ENCODE data around the gene ELMOD3.

- TF ChIP-seq TAF1 (conservative IDR thresholded peaks at IDR 0.05) (no peak), RAD21 (IDR thresholded peaks at IDR 0.05) (no peak), YY1 (IDR thresholded peaks at IDR 0.05) (no peak), FOXA1 (IDR thresholded peaks at IDR 0.05) (no peak), EGR1 (IDR thresholded peaks at IDR 0.05; ENCODE audit: low read depth in 2 of 2) (no peak), JUND (IDR thresholded peaks at IDR 0.05) (no peak)
- TF ChIP-seq, protein P1, sequence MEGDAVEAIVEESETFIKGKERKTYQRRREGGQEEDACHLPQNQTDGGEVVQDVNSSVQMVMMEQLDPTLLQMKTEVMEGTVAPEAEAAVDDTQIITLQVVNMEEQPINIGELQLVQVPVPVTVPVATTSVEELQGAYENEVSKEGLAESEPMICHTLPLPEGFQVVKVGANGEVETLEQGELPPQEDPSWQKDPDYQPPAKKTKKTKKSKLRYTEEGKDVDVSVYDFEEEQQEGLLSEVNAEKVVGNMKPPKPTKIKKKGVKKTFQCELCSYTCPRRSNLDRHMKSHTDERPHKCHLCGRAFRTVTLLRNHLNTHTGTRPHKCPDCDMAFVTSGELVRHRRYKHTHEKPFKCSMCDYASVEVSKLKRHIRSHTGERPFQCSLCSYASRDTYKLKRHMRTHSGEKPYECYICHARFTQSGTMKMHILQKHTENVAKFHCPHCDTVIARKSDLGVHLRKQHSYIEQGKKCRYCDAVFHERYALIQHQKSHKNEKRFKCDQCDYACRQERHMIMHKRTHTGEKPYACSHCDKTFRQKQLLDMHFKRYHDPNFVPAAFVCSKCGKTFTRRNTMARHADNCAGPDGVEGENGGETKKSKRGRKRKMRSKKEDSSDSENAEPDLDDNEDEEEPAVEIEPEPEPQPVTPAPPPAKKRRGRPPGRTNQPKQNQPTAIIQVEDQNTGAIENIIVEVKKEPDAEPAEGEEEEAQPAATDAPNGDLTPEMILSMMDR (IDR thresholded peaks at IDR 0.05; ENCODE audit: low read depth, low read length, missing input control) = no peak
- TF ChIP-seq, protein P2, sequence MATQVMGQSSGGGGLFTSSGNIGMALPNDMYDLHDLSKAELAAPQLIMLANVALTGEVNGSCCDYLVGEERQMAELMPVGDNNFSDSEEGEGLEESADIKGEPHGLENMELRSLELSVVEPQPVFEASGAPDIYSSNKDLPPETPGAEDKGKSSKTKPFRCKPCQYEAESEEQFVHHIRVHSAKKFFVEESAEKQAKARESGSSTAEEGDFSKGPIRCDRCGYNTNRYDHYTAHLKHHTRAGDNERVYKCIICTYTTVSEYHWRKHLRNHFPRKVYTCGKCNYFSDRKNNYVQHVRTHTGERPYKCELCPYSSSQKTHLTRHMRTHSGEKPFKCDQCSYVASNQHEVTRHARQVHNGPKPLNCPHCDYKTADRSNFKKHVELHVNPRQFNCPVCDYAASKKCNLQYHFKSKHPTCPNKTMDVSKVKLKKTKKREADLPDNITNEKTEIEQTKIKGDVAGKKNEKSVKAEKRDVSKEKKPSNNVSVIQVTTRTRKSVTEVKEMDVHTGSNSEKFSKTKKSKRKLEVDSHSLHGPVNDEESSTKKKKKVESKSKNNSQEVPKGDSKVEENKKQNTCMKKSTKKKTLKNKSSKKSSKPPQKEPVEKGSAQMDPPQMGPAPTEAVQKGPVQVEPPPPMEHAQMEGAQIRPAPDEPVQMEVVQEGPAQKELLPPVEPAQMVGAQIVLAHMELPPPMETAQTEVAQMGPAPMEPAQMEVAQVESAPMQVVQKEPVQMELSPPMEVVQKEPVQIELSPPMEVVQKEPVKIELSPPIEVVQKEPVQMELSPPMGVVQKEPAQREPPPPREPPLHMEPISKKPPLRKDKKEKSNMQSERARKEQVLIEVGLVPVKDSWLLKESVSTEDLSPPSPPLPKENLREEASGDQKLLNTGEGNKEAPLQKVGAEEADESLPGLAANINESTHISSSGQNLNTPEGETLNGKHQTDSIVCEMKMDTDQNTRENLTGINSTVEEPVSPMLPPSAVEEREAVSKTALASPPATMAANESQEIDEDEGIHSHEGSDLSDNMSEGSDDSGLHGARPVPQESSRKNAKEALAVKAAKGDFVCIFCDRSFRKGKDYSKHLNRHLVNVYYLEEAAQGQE (IDR thresholded peaks at IDR 0.05) = no peak
- TF ChIP-seq, protein P3, sequence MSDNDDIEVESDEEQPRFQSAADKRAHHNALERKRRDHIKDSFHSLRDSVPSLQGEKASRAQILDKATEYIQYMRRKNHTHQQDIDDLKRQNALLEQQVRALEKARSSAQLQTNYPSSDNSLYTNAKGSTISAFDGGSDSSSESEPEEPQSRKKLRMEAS (IDR thresholded peaks at IDR 0.05) = no peak
Measured at GRCh38 chr2:85399183-85399455, 44.5 kb downstream of the ELMOD3 start.
